Activated CD4-positive, CD25-positive, alpha-beta regulatory T cell treated with anti-CD3 and anti-CD28 coated beads, Interleukin-2, amount 50 U/mL, for 72 hours (primary cell): ENCODE measurements around the gene PDF.
"Not testable (repeated sequence)": the region's sequence is repeated elsewhere in the genome, so short reads cannot be mapped to it uniquely, and the experiment has no call there.

Experiments used
- DNase-seq: peaks from one replicate; pipeline ENCODE4 v3.0.0; 2021

Gene PDF

DNA sequence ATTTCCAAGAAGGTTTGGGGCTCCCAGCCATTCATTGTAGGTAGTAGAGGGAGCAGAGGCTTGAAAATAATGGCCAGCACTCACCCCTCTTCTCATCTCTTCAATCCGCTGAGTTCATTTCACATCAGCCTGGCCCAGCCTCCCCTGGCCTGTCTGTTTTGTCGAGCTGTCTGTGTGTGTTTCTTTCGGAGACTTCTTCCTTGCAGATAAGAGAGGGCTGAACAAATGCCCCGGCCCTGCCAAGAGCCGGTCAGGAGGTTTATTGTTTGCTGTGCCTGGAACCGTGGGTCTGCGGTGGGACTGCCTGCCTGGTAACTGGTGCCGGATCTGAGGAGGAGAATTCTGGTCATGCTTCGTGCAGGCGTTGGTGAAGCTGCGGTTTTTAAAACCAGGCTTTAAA is 15.9 kb downstream of the PDF start:
- no peak for DNase-seq

DNA sequence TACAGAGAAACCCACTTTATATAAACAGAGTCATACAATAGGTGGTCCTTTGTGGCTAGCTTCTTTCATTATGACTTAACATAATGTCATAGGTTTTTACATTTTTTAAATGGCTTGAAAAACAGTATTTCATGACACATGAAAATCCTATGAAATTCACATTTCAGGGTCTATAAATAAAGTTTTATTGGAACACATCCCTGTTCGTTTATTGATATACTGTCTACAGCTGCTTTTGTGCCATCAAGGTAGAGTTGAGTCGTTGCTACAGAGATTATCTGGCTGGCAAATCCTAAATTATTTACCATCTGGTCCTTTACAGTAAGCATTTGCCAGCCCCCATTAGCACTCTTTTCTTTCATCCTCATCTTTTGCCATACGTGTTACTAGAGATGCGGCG is 16.9 kb downstream of the PDF start:
- DNase-seq, result no peak

GRCh38 chr16:69311533-69312387 is 18.6 kb downstream of the PDF start:
- DNase-seq, result no peak

DNA sequence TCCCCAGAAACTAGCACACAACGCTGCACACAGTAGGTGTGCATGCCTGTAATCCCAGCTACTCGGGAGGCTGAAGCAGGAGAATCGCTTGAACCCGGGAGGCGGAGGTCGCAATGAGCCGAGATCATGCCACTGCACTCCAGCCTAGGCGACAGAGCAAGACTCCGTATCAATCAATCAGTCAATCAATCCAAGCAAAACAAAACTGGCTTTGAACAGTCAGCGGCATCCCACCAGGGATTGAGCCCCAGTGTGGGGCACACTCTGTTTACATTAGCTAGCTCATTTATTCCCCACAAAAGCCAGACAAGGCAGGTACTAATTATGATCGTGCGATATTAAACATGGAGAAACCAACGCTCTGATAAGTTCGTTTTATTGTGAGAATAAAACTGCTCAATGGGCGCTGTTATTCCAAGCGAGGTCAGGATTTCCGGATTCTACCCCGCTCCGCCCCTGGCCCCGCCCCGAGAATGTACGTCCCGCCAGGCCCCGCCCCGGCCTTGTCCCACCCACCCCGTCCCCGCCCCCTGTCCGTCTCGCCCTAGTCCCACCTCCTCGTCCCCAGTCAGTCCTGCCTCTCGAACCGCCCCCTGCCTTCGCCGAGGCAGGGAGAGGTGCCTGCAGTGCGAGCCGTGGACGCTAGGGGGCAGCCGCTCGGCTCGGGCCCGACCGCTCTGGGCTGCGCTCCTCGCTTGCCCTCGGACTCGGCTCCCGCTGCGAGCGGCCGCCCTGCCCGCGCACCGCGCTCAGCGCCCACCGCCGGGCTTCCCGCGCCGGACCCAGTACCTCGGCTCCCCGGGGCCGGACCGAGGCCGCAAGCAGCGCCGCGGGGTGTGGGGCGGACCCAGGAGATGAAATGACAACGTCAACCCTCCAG is 19.5 kb downstream of the PDF start, which contains the start of gene VPS4A:
Gene VPS4A (plus strand): TSS at position 698 of the 880 bp plus-strand sequence. CDS start 162 bp downstream, at position 860.
- DNase-seq, result peak; percentile 100

DNA sequence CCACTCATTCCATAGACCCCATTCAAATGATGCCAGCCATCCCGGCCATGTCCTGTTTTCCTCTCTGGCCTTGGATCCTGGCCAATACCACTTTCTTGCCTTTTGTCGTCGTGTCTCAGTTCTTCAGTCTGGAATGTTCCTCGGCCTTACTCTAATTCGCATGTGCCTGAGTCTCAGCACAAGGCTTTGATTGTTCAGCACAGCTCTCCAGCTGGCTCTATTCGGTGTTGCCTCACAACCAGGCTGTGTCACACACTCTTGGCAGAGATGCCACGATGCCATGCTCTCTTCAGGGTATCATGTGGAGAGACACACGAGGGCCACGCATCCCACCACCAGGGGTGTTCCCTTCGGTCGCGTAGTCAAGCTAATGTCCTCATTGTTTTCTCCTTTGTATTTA is 21.1 kb downstream of the PDF start:
- DNase-seq, result no peak

- no peak for DNase-seq
These were observed 22.5 kb downstream of the PDF start for GRCh38 chr16:69307856-69308255.

DNA sequence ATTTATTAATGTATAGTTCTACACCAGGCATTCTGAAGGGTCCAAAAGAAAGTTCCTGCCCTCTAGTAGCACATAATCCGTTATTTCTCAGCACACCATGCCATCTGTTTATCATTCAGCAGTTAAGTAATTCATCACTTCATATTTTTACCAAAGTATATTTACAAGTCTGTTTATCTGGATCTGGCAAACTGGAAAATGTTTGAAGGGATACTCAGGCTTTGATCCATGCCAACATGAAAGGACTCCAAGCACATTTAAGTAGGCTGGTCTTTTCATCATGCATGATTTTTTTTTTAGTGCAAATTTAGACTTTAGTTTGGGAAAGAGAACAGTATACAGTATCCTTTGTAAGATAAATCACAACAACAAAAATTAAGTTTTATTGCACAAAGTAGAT is 23.3 kb downstream of the PDF start:
- no peak for DNase-seq

DNA sequence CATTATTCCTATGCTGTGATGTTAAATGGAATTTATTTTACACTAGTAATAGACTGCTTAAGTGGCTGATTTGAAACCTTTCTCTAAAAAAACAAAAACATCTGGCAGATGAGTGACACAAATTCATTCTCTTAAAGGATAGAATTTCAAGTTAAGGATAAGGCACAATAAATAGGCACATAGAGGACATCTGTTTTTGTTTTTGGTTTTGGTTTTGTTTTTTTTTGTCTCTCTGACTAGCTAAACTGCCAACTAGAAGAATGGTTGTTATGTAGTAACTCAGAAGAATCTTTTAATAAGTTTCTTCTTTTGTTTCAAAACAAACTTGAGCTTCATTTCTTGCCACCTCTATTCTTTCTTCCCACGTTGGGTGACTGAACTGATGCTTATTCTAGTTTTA is 24.4 kb downstream of the PDF start:
- no peak for DNase-seq

DNA sequence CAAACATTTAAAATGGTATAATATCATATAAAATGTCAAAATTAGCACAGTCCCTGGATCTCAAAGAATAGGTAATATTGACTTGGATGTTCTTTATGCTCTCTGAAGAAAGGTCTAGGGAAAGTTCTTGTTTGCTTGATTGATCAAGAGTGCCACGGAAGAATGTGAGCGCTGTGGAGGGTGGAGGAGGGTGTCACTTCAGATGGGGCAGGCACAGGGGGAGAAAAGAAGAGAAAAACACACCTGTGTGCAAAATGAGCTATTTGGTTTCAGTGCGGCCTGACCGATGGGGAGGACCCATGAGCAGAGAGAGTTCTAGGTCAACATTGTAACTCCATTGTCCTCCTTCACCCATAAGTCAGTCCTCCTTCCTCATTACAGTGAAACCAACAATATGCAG is 28.1 kb downstream of the PDF start:
- DNase-seq, result no peak

DNA sequence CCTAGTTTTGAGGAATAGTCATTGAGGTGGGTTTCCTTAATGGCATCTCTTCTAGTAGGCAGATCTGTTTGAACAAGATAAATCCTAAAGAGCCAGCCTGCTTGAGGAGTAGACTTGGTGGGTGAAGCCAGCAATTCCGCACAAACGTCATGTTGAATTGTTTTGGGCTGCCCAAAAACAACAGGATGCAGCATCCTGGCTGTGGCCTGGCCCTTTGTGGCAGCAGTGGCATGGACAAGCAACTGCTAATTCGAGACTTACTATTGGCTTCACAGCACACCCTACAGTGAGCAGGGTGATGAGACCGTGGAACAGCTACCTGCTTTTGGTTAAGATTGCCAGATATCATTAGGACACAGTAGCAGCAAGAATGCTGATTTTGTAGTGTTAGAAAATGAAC is 28.5 kb downstream of the PDF start:
- DNase-seq, result no peak

- no peak for DNase-seq
These were observed 29.2 kb downstream of the PDF start for GRCh38 chr16:69301187-69301586.

DNA sequence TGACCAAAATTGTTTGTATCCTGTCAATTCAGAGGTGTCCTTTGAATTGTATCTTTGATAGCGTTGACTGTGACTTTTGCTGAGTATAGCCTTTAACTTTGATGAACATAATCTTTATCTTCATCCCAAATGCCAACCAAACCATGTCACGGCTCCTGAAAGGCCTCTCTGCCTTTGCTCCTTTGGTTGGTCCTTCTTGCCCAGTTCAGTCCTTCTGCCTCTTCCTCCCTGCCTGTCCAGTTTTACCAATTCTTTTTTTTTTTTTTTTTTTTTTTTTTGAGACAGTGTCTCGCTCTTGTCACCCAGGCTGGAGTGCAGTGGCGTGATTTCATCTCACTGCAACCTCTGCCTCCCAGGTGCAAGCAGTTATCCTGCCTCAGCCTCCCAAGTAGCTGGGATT is 32.1 kb downstream of the PDF start:
- DNase-seq, result no peak

DNA sequence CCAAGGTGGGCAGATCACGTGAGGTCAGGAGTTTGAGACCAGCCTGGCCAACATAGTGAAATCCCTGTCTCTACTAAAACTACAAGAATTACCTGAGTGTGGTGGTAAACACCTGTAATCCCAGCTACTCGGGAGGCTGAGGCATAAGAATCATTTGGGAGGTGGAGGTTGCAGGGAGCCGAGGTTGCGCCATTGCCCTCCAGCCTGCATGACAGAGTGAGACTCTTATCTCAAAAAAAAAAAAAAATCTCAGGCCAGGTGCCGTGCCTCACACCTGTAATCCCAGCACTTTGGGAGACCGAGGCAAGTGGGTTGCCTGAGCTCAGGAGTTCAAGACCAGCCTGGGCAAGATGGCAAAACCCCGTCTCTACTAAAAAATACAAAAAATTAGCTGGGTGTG is 33.6 kb downstream of the PDF start:
- DNase-seq, result not testable (repeated sequence)

- no peak for DNase-seq
These were observed 36.3 kb downstream of the PDF start for GRCh38 chr16:69294051-69294450.

DNA sequence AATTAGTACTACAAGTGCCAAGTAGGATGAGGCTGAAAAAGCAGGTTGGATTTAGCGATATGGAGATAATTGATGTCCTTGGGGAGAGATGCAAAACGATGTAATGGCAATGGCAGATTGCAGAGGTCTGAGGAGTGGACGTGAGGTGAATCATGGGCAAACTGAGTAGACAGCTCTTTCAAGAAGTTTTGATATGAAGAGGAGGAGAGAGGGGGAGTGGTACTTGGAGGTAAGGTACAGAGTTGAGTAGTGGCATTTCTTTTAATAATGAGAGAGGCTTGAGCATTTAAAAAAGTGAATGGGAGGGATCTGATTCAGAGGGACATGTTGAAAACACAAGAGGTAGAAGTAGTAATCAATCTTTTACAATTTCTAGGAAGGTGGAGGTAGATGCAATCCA is 37.0 kb downstream of the PDF start:
- no peak for DNase-seq

DNA sequence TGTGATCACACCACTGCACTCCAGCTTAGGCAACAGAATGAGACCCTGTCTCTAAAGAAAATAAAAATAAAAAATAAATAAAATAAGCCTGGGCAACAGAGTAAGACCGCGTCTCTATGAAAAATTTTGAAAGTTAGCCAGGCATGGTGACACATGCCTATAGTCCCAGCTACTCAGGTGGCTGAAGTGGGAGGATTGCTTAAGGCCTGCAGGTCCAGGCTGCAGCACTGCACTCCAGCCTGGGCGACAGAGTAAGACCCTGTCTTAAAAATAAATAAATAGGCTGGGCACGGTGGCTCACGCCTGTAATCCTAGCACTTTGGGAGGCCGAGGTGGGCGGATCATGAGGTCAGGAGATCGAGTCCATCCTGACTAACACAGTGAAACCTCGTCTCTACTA is 38.7 kb downstream of the PDF start:
- not testable (repeated sequence) for DNase-seq

DNA sequence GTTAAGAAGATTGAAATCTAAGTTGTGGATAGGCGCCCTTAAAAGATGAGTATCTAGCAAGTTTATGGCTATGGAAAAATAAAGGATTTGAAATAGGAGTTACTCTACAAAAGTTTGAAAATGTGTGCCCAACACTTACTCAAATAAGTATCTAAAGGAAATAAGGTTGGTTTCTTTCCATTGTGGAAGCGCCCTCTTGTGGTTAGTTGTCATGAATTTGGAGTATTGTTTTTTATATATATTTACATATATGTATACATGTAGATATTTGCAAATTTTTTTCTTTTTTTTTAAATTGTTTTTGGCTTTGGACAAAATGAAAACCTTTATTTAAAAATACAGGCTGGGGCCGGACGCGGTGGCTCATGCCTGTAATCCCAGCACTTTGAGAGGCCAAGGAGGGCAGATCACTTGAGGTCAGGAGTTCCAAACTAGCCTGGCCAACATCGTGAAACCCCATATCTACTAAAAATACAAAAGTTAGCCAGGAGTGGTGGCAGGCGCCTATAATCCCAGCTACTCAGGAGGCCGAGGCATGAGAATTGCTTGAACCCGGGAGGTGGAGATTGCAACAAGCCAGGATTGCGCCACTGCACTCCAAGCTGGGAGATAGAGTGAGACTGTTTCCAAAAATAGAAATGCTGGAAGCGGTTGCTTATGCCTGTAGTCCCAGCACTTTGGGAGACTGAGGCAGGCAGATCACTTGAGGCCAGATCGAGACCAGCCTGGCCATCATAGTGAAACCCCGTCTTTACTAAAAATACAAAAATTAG is 43.3 kb downstream of the PDF start:
- DNase-seq, result no peak

DNA sequence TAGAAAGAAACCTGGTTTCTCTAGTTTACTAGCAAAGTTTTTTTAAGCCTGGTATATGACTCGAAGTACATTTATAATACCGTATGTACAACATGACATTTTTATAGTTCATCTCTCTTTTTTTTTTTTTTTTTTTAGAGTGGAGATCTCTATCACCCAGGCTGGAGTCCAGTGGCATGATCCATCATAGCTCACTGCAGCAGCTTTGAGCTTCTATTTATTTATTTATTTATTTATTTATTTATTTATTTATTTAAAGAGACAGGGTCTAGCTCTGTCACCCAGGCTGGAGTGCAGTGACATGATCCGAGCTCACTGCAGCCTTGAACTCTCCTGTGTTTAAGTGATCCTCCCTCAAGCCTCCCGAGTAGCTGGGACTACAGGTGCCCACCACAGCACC is 45.1 kb downstream of the PDF start:
- no peak for DNase-seq

DNA sequence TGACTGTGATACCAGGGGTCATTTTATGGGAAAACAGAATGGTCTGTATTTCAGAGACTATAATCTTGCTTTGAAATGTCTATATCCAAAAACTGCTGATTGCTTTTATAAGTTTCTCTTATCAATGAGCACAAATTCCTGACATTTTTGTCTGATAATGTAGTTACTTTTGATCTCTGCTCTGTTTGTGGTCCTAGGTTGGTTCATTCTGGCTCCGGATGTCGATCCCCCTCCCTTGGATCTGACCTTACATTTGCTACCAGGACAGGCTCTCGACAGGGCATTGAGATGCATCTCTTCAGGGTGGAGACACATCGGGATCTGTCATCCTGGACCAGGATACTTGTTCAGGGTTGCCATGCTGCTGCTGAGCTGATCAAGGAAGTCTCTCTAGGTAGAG is 46.5 kb downstream of the PDF start:
- DNase-seq, result no peak

DNA sequence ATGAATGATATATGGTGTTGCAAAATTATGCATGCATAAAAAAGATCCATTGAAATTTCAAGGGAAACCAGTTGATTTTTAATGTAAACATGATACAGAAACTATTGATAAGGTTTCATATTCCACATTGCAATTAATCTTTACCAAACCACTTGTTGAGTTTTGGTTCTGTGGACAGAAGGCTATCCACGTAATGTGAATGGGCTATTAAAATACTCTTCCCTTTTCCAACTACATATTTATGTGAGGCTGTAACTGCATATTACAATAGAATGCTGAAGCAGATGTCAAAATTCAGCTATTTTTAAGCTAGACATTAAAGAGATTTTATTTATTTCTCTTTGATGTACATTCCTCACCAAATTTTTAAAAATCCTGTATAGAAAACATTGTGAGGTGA is 53.0 kb downstream of the PDF start:
- DNase-seq, result no peak
